Stimulated activated CD4-positive, alpha-beta T cell treated with anti-CD3 and anti-CD28 coated beads, Interleukin-15, amount 100 ng/mL, for 1 hour (primary cell): ENCODE results near the gene DYSF.
"Not testable (repeated sequence)": the region's sequence is repeated elsewhere in the genome, so short reads cannot be mapped to it uniquely, and the experiment has no call there.

Source experiments
- DNase-seq, 2 donors: peaks; one replicate each; pipeline ENCODE4 v3.0.0-alpha.2; 2020; ENCODE audit warnings: low read depth in 1 of 2, low spot score in 1 of 2

DYSF gene

GRCh38 chr2:71453404-71454220 lies at the start of gene DYSF:
TSS of gene DYSF (plus strand) at chr2:71453561.
- no peak for DNase-seq

- no peak for DNase-seq
Measured at GRCh38 chr2:71409611-71410010, 43.8 kb upstream of the DYSF start.

GRCh38 chr2:71410696-71411095 lies 42.7 kb upstream of the DYSF start:
- no peak for DNase-seq

- DNase-seq: not testable (repeated sequence)
Measured at GRCh38 chr2:71416866-71417265, 36.5 kb upstream of the DYSF start.

- DNase-seq: no peak
Measured at GRCh38 chr2:71417300-71418202, 35.8 kb upstream of the DYSF start.

GRCh38 chr2:71419145-71419544 lies 34.2 kb upstream of the DYSF start:
- DNase-seq: no peak

GRCh38 chr2:71419976-71420375 lies 33.4 kb upstream of the DYSF start:
- no peak for DNase-seq

- DNase-seq: no peak
Measured at GRCh38 chr2:71422786-71423185, 30.6 kb upstream of the DYSF start.

GRCh38 chr2:71423817-71424420 lies 29.4 kb upstream of the DYSF start:
- no peak for DNase-seq

- DNase-seq: no peak
Measured at GRCh38 chr2:71426721-71427120, 26.6 kb upstream of the DYSF start.

- DNase-seq: no peak
Measured at GRCh38 chr2:71428472-71429383, 24.6 kb upstream of the DYSF start.

GRCh38 chr2:71445142-71445541 lies 8.2 kb upstream of the DYSF start:
- DNase-seq: not testable (repeated sequence)

GRCh38 chr2:71446505-71446904 lies 6.9 kb upstream of the DYSF start:
- DNase-seq: no peak

- DNase-seq: no peak
Measured at GRCh38 chr2:71449343-71449742, 4.0 kb upstream of the DYSF start.

GRCh38 chr2:71451705-71452104 lies 1.7 kb upstream of the DYSF start:
- DNase-seq: no peak

GRCh38 chr2:71452565-71452964 lies 796 bp upstream of the DYSF start:
- DNase-seq: no peak

- no peak for DNase-seq
Measured at GRCh38 chr2:71454221-71455010, 1.1 kb downstream of the DYSF start.

GRCh38 chr2:71455011-71455740 lies 1.8 kb downstream of the DYSF start:
- DNase-seq: no peak
